Osteocyte (in vitro differentiated cells): ENCODE measurements around the gene GEMIN2. TPM values are rescaled to one million over a fixed set of nuclear protein-coding genes. Genes with fewer than 3 reads are reported as not detected.
A peak's percentile ranks its signal among the peaks of the same experiment; 100 is the strongest.
"Not testable (repeated sequence)": the region's sequence is repeated elsewhere in the genome, so short reads cannot be mapped to it uniquely, and the experiment has no call there.

ENCODE experiments used
- DNase-seq: peaks from one replicate; pipeline ENCODE4 v3.0.0; 2021; ENCODE audit warnings: mixed read lengths; ENCODE audit not compliant: unreplicated experiment; ENCODE audit errors: extremely low spot score
- H3K27ac Mint-ChIP-seq: one replicate; pipeline ENCODE4 v1.8.0; 2021; ENCODE audit warnings: mild to moderate bottlenecking, mixed read lengths; ENCODE audit not compliant: unreplicated experiment
- H3K27me3 Mint-ChIP-seq: one replicate; pipeline ENCODE4 v1.8.0; 2021; ENCODE audit warnings: mixed read lengths; ENCODE audit not compliant: unreplicated experiment
- H3K36me3 Mint-ChIP-seq: one replicate; pipeline ENCODE4 v1.8.0; 2021; ENCODE audit warnings: mixed read lengths; ENCODE audit not compliant: unreplicated experiment
- H3K4me1 Mint-ChIP-seq: one replicate; pipeline ENCODE4 v1.8.0; 2021; ENCODE audit warnings: mixed read lengths; ENCODE audit not compliant: unreplicated experiment
- H3K4me3 Mint-ChIP-seq: one replicate; pipeline ENCODE4 v1.8.0; 2021; ENCODE audit warnings: mild to moderate bottlenecking, moderate library complexity, mixed read lengths; ENCODE audit not compliant: unreplicated experiment
- H3K9me3 Mint-ChIP-seq: one replicate; pipeline ENCODE4 v1.8.0; 2021; ENCODE audit warnings: mixed read lengths; ENCODE audit not compliant: unreplicated experiment
- total RNA-seq: library from RNA; stranded (reverse); gene quantifications from 2 replicates; pipeline ENCODE4 v1.2.1, GENCODE V29; 2021
- TF ChIP-seq, protein P1 (sequence below): fragments of 200-600 bp; sonication (generic); IDR thresholded peaks from 2 replicates; pipeline ENCODE4 v1.5.0; 2021; ENCODE audit warnings: antibody characterized with exemption, mild to moderate bottlenecking, moderate library complexity

GEMIN2 gene
- total RNA-seq, 1 donor from 2014 or later: 14.9 TPM

DNA sequence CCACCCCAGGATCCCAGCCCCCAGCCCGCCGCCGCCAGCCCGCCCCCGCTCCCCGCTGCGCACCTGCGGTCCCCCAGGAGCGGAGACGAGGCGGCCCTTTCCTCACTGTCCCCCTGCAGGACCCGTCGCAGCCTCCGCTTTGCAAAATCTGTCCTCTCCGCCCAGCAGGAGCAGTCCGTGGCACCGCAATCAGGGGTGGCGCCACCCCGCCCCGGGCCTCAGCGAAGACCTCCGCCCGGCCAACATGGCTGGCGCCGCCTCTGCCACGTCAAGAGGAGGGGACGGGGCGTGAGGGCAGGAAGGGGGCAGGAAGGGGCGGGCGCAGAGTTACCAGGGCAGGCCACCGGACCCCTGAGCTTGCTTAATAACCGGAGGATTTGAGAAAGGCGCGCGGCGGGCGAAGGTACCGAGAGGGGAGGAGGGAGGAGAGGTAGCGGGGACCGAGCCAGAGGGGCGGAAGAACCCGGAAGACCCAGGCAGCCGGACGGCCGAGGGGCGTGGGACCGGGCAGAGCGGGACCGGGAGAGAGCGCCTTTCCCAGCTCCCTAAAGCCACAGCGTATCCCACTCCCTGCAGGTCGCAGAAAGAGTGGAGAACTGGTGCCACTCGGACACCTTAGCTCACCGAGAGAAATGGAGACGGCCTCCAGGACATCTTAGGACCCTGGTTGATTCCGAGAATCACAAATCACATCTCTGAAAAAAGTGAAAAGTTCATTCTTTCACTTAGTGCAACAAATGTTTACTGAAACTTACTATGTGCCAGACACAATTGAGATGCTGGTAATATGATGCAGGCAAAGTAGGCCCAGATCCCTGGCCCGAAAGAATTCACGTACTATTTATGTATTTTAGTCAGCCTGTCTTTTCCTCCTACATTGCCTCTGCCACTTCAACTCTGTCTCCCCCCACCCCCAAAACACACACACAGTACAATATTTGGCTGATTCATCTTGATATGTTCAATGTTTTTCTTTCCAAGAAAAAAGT is 10.9 kb upstream of the GEMIN2 start, which contains the start of gene SEC23A:
Gene SEC23A, minus strand, starts transcription at position 267 of the 989 bp plus-strand sequence. CDS start 7,117 bp downstream, outside the sequence.
- peak within 1 kb of the TSS; percentile 98 for H3K27ac Mint-ChIP-seq

DNA sequence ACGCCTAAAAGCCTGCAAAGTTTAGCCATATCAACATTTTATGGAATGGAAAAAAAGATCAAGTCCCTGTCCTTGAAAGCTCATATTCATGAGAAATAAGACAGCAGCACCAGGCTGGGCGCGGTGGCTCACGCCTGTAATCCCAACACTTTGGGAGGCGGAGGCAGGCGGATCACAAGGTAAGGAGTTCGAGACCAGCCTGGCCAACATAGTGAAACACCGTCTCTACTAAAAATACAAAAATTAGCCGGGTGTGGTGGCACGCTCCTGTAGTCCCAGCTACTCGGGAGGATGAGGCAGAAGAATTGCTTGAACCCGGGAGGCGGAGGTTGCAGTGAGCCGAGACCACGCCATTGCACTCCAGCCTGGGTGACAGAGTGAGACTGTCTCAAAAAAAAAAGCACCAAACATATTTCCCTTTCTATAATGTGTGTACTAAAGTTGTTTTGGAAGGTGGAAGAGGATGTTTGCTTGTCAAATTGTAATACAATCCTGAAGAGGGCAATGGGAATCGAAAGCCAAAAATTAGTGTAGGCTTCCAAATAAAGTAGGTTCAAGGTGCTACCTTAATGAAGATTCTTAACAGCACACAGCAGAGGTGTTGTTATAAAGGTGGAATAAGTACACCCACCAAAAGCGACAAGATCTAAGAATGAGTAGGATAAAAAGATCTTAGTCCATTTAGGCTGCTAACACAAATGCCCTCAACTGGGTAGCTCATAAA is 9.9 kb upstream of the GEMIN2 start:
- Mint-ChIP-seq H3K4me3 (peak overlapping the region; percentile 96), H3K27ac (peak overlapping the region; percentile 98), H3K4me1 (peaks cover 39% of the 10 kb centered on the region)
- H3K9me3 Mint-ChIP-seq, DNase-seq, H3K36me3 Mint-ChIP-seq, H3K27me3 Mint-ChIP-seq: not testable (repeated sequence)

More for the DNA sequence above, 10.9 kb upstream of the GEMIN2 start, which contains the start of gene SEC23A:
- TF ChIP-seq, protein P1, sequence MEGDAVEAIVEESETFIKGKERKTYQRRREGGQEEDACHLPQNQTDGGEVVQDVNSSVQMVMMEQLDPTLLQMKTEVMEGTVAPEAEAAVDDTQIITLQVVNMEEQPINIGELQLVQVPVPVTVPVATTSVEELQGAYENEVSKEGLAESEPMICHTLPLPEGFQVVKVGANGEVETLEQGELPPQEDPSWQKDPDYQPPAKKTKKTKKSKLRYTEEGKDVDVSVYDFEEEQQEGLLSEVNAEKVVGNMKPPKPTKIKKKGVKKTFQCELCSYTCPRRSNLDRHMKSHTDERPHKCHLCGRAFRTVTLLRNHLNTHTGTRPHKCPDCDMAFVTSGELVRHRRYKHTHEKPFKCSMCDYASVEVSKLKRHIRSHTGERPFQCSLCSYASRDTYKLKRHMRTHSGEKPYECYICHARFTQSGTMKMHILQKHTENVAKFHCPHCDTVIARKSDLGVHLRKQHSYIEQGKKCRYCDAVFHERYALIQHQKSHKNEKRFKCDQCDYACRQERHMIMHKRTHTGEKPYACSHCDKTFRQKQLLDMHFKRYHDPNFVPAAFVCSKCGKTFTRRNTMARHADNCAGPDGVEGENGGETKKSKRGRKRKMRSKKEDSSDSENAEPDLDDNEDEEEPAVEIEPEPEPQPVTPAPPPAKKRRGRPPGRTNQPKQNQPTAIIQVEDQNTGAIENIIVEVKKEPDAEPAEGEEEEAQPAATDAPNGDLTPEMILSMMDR: no peak
- H3K9me3 Mint-ChIP-seq: no peaks in the 10 kb centered on the region
- H3K36me3 Mint-ChIP-seq: peaks cover 4% of the 10 kb centered on the region
- no peaks in the 10 kb centered on the region for H3K27me3 Mint-ChIP-seq
- H3K4me3 Mint-ChIP-seq: peak within 1 kb of the TSS; percentile 96
- DNase-seq: peak; percentile 94
- H3K4me1 Mint-ChIP-seq: peaks cover 40% of the 10 kb centered on the region

DNA sequence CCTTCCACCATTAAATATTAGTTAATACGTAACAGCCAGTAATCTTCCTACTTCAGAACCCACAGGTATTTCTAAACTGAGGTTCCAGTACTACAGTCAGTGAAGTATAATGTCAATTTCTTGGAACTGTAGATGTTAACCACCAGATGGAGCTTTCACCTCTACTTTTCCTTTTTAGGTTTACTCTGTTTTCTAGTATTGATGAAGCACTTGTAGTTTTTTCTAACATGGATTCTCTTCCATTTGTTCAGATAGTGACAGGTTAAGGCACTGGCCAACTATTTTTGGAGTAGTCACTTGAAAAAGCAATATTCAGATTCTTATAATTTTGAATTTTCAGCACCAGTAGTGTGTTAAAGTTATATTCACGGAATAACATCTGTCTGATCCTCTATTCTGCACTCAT is 6.5 kb upstream of the GEMIN2 start:
- Mint-ChIP-seq H3K27ac (no peak overlapping the region), H3K27me3 (no peaks in the 10 kb centered on the region), H3K4me3 (no peak overlapping the region), H3K4me1 (peaks cover 11% of the 10 kb centered on the region), H3K9me3 (no peaks in the 10 kb centered on the region), H3K36me3 (no peaks in the 10 kb centered on the region)
- no peak for DNase-seq
- TF ChIP-seq, protein P1: peak; percentile 72

DNA sequence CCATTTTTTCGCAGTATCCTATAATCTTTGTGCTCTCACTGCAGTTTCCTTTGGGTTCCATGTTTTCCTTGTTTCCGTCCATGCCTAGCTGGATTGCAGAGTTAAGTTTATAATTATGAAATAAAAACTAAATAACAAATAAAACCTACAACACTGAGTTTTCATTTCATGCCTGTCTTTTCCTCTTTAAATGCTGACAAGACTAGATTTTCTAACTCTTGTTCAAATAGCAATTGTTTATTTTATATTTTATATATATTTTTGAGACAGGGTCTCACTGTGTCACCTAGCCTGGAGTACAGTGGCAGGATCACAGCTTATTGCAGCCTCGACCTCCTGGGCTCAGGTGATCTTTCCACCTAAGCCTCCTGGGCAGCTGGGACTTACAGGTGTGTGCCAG is 5.3 kb upstream of the GEMIN2 start:
- DNase-seq: no peak
- Mint-ChIP-seq H3K36me3 (no peaks in the 10 kb centered on the region), H3K4me1 (peaks cover 10% of the 10 kb centered on the region), H3K4me3 (no peak overlapping the region), H3K27me3 (no peaks in the 10 kb centered on the region), H3K27ac (no peak overlapping the region), H3K9me3 (no peaks in the 10 kb centered on the region)
- TF ChIP-seq, protein P1: no peak

DNA sequence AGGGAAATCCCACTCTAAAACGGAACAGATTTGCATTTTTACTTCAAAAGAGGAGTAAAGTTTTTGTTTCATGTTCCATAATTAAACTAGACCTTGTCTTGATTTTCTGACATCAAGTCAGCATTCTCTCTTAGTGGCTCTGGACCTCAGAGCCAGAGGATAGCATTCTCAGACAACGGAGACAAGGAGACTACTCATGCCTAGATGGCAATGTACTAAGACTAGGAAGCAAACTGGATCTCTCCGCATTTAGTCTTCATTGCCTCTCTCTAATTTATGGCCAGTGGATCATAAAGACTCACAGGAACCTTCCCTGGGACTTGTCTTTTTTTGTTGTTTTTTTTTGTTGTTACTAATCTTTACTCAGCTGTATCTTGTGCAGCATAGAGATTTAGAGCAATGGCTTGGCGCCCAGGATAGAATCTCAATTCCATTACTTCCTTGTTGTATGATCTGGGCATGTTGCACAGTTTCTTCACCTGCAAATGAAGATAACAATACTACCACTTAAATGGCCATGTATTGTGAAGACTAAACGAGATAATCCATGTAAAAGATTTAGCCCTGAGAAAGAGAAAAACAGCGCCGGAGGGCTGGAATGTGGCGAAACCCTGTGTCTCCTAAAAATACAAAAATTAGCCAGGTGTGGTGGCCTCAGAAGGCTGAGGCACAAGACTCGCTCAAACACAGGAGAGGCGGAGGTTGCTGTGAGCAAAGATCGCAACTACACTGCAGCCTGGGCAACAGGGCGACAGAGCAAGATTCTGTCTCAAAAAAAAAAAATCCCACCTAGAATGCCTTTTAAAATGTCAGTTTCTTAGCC is 4.0 kb upstream of the GEMIN2 start:
- no peak overlapping the region for H3K27ac Mint-ChIP-seq
- H3K4me1 Mint-ChIP-seq: peaks cover 13% of the 10 kb centered on the region
- H3K36me3 Mint-ChIP-seq: no peaks in the 10 kb centered on the region
- TF ChIP-seq, protein P1: no peak
- H3K4me3 Mint-ChIP-seq: no peak overlapping the region
- DNase-seq: no peak
- H3K27me3 Mint-ChIP-seq: no peaks in the 10 kb centered on the region
- H3K9me3 Mint-ChIP-seq: no peaks in the 10 kb centered on the region
